HepG2 (cell line): ENCODE results near the gene ITPRIP. TPM values are rescaled to one million over a fixed set of nuclear protein-coding genes. Genes with fewer than 3 reads are reported as not detected.

Experiments used
- CEBPG ChIP-seq: IDR thresholded peaks from 2 replicates; pipeline ENCODE4 v1.6.1; 2016
- CHCHD3 ChIP-seq: sonication (generic); formaldehyde crosslinking; IDR thresholded peaks from 2 replicates; pipeline ENCODE4 v1.8.0; 2022; ENCODE audit warnings: mild to moderate bottlenecking, missing genetic modification reagents, moderate library complexity
- KLF9 ChIP-seq: IDR thresholded peaks from 2 replicates; pipeline ENCODE4 v1.6.1; 2016; ENCODE audit warnings: low read depth
- KMT2A ChIP-seq: sonication (generic); formaldehyde crosslinking; IDR thresholded peaks from 2 replicates; pipeline ENCODE4 v1.4.0; 2020; ENCODE audit warnings: missing genetic modification reagents
- NCOA1 ChIP-seq: sonication (generic); formaldehyde crosslinking; IDR thresholded peaks from 2 replicates; pipeline ENCODE4 v1.9.0; 2021; ENCODE audit warnings: missing genetic modification reagents
- SOX13 ChIP-seq, 3 experiments: fragments of 450-650 bp in 1 of 3; sonication (generic) in 1 of 3; formaldehyde crosslinking in 1 of 3; IDR thresholded peaks in 2 of 3; conservative IDR thresholded peaks in 1 of 3; 2 replicates each; pipeline versions ENCODE4 v1.5.0 to v1.6.1; 2016 to 2020; ENCODE audit warnings: antibody characterized with exemption in 1 of 3, mild to moderate bottlenecking in 1 of 3, missing compliant biosample characterization in 1 of 3, missing genetic modification reagents in 1 of 3, moderate library complexity in 1 of 3
- SP140L ChIP-seq: sonication (generic); formaldehyde crosslinking; IDR thresholded peaks from 2 replicates; pipeline ENCODE4 v1.4.0; 2020; ENCODE audit warnings: missing genetic modification reagents, borderline replicate concordance
- TCF7 ChIP-seq: sonication (generic); IDR thresholded peaks from 2 replicates; pipeline ENCODE4 v1.6.1; 2016; ENCODE audit warnings: antibody characterized with exemption, low read depth
- TGIF2 ChIP-seq: IDR thresholded peaks from 2 replicates; pipeline ENCODE4 v1.6.1; 2016; ENCODE audit warnings: control low read depth, missing compliant biosample characterization
- XRCC5 ChIP-seq: fragments of 200-400 bp; formaldehyde crosslinking; optimal IDR thresholded peaks from 2 replicates; pipeline ENCODE3; 2017; ENCODE audit warnings: mild to moderate bottlenecking, low read length
- ZFP41 ChIP-seq: sonication (generic); formaldehyde crosslinking; IDR thresholded peaks from 2 replicates; pipeline ENCODE4 v1.4.0; 2020; ENCODE audit warnings: mild to moderate bottlenecking, missing genetic modification reagents, borderline replicate concordance
- ZNF160 ChIP-seq: sonication (generic); formaldehyde crosslinking; IDR thresholded peaks from 2 replicates; pipeline ENCODE4 v1.8.0; 2022; ENCODE audit warnings: mild to moderate bottlenecking, inconsistent platforms, missing genetic modification reagents
- ZNF264 ChIP-seq: sonication (generic); formaldehyde crosslinking; IDR thresholded peaks from 2 replicates; pipeline ENCODE4 v1.4.0; 2020; ENCODE audit warnings: missing genetic modification reagents
- ZNF329 ChIP-seq: sonication (generic); formaldehyde crosslinking; IDR thresholded peaks from 2 replicates; pipeline ENCODE4 v1.9.0; 2021; ENCODE audit warnings: low read depth, mild to moderate bottlenecking, missing genetic modification reagents
- ZNF382 ChIP-seq: sonication (generic); formaldehyde crosslinking; IDR thresholded peaks from 2 replicates; pipeline ENCODE4 v1.5.0; 2020; ENCODE audit warnings: missing genetic modification reagents, mild to moderate bottlenecking, borderline replicate concordance
- ZNF598 ChIP-seq: sonication (generic); formaldehyde crosslinking; IDR thresholded peaks from 2 replicates; pipeline ENCODE4 v1.5.1; 2020; ENCODE audit warnings: mild to moderate bottlenecking, missing genetic modification reagents, borderline replicate concordance
- ZNF749 ChIP-seq: sonication (generic); formaldehyde crosslinking; IDR thresholded peaks from 2 replicates; pipeline ENCODE4 v1.8.0; 2022; ENCODE audit warnings: mild to moderate bottlenecking, missing genetic modification reagents, moderate library complexity, borderline replicate concordance
- polyA plus RNA-seq, 8 experiments: library from polyadenylated mRNA; depleted of rRNA in 3 of 8; stranded (reverse) in 7 of 8; unstranded in 1 of 8; fragments of >200 nt; fragmentation: Illumina TruSeq in 4 of 8; extraction: Trizol in 4 of 8; gene quantifications; 2 replicates each; pipeline versions ENCODE4 v1.2.1 to v1.2.3, GENCODE V29; 2011 to 2016; ENCODE audit warnings: low read depth in 4 of 8, missing spikeins in 1 of 8, mixed read lengths in 1 of 8; ENCODE audit not compliant: insufficient read depth in 1 of 8
- total RNA-seq, 5 experiments: library from RNA; depleted of rRNA; stranded (reverse); fragments of >200 nt; fragmentation: Illumina TruSeq; extraction: Trizol; gene quantifications; 2 replicates each; pipeline ENCODE4 v1.2.3, GENCODE V29; 2016; ENCODE audit warnings: low read depth in 1 of 5
- TF ChIP-seq, protein P1 (sequence below): sonication (generic); formaldehyde crosslinking; IDR thresholded peaks from 2 replicates; pipeline ENCODE4 v1.4.0; 2020; ENCODE audit warnings: missing genetic modification reagents, borderline replicate concordance
- TF ChIP-seq, protein P2 (sequence below): sonication (generic); formaldehyde crosslinking; IDR thresholded peaks from 2 replicates; pipeline ENCODE4 v1.8.0; 2022; ENCODE audit warnings: mild to moderate bottlenecking, missing genetic modification reagents, moderate library complexity
- TF ChIP-seq, protein P3 (sequence below): IDR thresholded peaks from 2 replicates; pipeline ENCODE4 v1.6.1; 2016; ENCODE audit warnings: missing compliant biosample characterization, missing genetic modification reagents, borderline replicate concordance
- TF ChIP-seq, protein P4 (sequence below): sonication (generic); formaldehyde crosslinking; IDR thresholded peaks from 2 replicates; pipeline ENCODE4 v1.5.1; 2020; ENCODE audit warnings: missing genetic modification reagents, mild to moderate bottlenecking, borderline replicate concordance
- TF ChIP-seq, protein P5 (sequence below): IDR thresholded peaks from 2 replicates; pipeline ENCODE4 v1.6.1; 2016; ENCODE audit warnings: control low read depth

ITPRIP gene
- total and polyA plus RNA-seq, 2 of the 13 experiments (the other 11 are each of a cell fraction or from before 2014, with no cell fraction given), result 1.00 to 2.8 TPM

DNA sequence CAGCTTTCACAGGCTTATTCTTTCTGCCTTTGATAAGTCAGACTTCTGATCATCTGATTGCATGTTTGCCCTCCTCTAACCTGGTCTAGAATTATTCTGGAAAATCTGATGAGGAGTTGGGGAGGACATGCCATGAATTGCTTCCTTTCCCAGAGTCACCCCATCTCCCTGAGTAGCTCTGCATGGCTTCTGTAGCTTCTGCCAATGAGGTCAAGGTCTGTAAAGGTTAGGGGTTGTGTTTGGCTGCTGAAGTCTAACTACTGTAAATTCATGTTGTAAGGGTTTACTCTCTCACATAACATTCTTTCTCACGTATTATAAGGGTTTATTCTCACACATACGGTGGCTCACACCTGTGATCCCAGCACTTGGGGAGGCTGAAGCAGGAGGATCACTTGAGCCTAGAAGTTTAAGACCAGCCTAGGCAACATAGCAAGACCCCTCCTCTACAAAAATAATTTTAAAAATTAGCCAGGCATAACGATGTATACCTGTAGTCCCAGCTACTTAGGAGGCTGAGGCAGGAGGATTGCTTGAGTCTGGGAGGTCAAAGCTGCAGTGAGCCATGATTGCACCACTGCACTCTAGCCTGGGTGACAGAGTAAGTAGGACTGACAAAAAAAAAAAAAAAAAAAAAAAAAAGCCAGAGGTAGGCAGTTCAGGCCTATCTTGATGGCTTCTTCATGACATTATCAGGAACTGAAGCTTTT lies 58.6 kb downstream of the ITPRIP start (continued):
- TF ChIP-seq SOX13 (IDR thresholded peaks at IDR 0.05) (no peak), SOX13 (CRISPR knock-in tag; conservative IDR thresholded peaks at IDR 0.05 in 1 of 2, IDR thresholded peaks at IDR 0.05 in 1 of 2) (peak in 1 of 2 experiments; percentile 9; a peak in 1 of 4 replicates), ZNF382 (CRISPR knock-in tag) (no peak), NCOA1 (no peak), SP140L (CRISPR knock-in tag) (no peak), ZNF329 (no peak), CHCHD3 (CRISPR knock-in tag) (no peak), ZNF264 (peak; percentile 36; the same call in 1 of the 2 replicates), ZNF598 (no peak), ZNF749 (CRISPR knock-in tag) (no peak), CEBPG (CRISPR knock-in tag) (no peak), ZFP41 (CRISPR knock-in tag) (no peak), TGIF2 (CRISPR knock-in tag) (no peak), KLF9 (CRISPR knock-in tag) (no peak), XRCC5 (no peak), ZNF160 (CRISPR knock-in tag) (no peak), KMT2A (CRISPR knock-in tag) (no peak), TCF7 (no peak)
- TF ChIP-seq, protein P1, sequence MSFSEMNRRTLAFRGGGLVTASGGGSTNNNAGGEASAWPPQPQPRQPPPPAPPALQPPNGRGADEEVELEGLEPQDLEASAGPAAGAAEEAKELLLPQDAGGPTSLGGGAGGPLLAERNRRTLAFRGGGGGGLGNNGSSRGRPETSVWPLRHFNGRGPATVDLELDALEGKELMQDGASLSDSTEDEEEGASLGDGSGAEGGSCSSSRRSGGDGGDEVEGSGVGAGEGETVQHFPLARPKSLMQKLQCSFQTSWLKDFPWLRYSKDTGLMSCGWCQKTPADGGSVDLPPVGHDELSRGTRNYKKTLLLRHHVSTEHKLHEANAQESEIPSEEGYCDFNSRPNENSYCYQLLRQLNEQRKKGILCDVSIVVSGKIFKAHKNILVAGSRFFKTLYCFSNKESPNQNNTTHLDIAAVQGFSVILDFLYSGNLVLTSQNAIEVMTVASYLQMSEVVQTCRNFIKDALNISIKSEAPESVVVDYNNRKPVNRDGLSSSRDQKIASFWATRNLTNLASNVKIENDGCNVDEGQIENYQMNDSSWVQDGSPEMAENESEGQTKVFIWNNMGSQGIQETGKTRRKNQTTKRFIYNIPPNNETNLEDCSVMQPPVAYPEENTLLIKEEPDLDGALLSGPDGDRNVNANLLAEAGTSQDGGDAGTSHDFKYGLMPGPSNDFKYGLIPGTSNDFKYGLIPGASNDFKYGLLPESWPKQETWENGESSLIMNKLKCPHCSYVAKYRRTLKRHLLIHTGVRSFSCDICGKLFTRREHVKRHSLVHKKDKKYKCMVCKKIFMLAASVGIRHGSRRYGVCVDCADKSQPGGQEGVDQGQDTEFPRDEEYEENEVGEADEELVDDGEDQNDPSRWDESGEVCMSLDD (CRISPR knock-in tag), result peak; percentile 46; the same call in 1 of the 2 replicates
- TF ChIP-seq, protein P2, sequence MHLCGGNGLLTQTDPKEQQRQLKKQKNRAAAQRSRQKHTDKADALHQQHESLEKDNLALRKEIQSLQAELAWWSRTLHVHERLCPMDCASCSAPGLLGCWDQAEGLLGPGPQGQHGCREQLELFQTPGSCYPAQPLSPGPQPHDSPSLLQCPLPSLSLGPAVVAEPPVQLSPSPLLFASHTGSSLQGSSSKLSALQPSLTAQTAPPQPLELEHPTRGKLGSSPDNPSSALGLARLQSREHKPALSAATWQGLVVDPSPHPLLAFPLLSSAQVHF (CRISPR knock-in tag), result no peak
- TF ChIP-seq, protein P3, sequence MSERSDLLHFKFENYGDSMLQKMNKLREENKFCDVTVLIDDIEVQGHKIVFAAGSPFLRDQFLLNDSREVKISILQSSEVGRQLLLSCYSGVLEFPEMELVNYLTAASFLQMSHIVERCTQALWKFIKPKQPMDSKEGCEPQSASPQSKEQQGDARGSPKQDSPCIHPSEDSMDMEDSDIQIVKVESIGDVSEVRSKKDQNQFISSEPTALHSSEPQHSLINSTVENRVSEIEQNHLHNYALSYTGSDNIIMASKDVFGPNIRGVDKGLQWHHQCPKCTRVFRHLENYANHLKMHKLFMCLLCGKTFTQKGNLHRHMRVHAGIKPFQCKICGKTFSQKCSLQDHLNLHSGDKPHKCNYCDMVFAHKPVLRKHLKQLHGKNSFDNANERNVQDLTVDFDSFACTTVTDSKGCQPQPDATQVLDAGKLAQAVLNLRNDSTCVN (CRISPR knock-in tag), result peak; percentile 88; the same call in 1 of the 2 replicates
- TF ChIP-seq, protein P4, sequence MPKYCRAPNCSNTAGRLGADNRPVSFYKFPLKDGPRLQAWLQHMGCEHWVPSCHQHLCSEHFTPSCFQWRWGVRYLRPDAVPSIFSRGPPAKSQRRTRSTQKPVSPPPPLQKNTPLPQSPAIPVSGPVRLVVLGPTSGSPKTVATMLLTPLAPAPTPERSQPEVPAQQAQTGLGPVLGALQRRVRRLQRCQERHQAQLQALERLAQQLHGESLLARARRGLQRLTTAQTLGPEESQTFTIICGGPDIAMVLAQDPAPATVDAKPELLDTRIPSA (CRISPR knock-in tag), result no peak
- TF ChIP-seq, protein P5, sequence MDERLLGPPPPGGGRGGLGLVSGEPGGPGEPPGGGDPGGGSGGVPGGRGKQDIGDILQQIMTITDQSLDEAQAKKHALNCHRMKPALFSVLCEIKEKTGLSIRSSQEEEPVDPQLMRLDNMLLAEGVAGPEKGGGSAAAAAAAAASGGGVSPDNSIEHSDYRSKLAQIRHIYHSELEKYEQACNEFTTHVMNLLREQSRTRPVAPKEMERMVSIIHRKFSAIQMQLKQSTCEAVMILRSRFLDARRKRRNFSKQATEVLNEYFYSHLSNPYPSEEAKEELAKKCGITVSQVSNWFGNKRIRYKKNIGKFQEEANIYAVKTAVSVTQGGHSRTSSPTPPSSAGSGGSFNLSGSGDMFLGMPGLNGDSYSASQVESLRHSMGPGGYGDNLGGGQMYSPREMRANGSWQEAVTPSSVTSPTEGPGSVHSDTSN (CRISPR knock-in tag), result no peak
